SK-N-SH treated with all-trans-retinoic acid at 6 μM for 48 hours (cell line): ENCODE results near the gene PRR12.

Source experiments
- ATAC-seq: fragments of 200-7000 bp; cut with Tn5 transposase; 3 replicates; pipeline ENCODE4 v1.9.1; 2020; ENCODE audit warnings: mild to moderate bottlenecking, moderate library complexity
- ARNTL ChIP-seq: fragments of 450-650 bp; formaldehyde crosslinking; IDR thresholded peaks from 2 replicates; pipeline ENCODE4 v1.5.0; 2020; ENCODE audit warnings: low read depth, mild to moderate bottlenecking, moderate library complexity, borderline replicate concordance
- BACH2 ChIP-seq: fragments of 250-450 bp; sonication (Bioruptor Pico); IDR thresholded peaks from 2 replicates; pipeline ENCODE4 v1.9.0; 2021; ENCODE audit warnings: mild to moderate bottlenecking, borderline replicate concordance
- CSDC2 ChIP-seq: fragments of 250-450 bp; sonication (Bioruptor Pico); IDR thresholded peaks from 2 replicates; pipeline ENCODE4 v1.5.0; 2020; ENCODE audit warnings: mild to moderate bottlenecking, moderate library complexity
- ESRRG ChIP-seq: fragments of 250-450 bp; sonication (Bioruptor Pico); IDR thresholded peaks from 2 replicates; pipeline ENCODE4 v1.6.1; 2021; ENCODE audit warnings: mild to moderate bottlenecking
- ISL1 ChIP-seq: fragments of 250-450 bp; sonication (Bioruptor Pico); IDR thresholded peaks from 2 replicates; pipeline ENCODE4 v2.1.2; 2022; ENCODE audit warnings: mild to moderate bottlenecking, moderate library complexity
- OSR1 ChIP-seq: fragments of 250-450 bp; sonication (Bioruptor Pico); IDR thresholded peaks from 2 replicates; pipeline ENCODE4 v1.8.0; 2022; ENCODE audit warnings: moderate library complexity, mild to moderate bottlenecking, inconsistent platforms
- PPARA ChIP-seq: fragments of 250-450 bp; sonication (Bioruptor Pico); IDR thresholded peaks from 2 replicates; pipeline ENCODE4 v1.5.0; 2020; ENCODE audit warnings: mild to moderate bottlenecking, borderline replicate concordance
- RARB ChIP-seq: fragments of 250-450 bp; sonication (Bioruptor Pico); IDR thresholded peaks from 2 replicates; pipeline ENCODE4 v1.8.0; 2021; ENCODE audit warnings: mild to moderate bottlenecking, moderate library complexity
- TCF4 ChIP-seq: fragments of 250-450 bp; sonication (Bioruptor Pico); IDR thresholded peaks from 2 replicates; pipeline ENCODE4 v1.8.0; 2021; ENCODE audit warnings: mild to moderate bottlenecking, moderate library complexity, borderline replicate concordance
- TOX ChIP-seq: fragments of 250-450 bp; sonication (Bioruptor Pico); IDR thresholded peaks from 2 replicates; pipeline ENCODE4 v1.8.0; 2021; ENCODE audit warnings: mild to moderate bottlenecking, moderate library complexity, borderline replicate concordance
- ZC3H10 ChIP-seq: fragments of 250-450 bp; sonication (Bioruptor Pico); IDR thresholded peaks from 2 replicates; pipeline ENCODE4 v1.5.1; 2021; ENCODE audit warnings: mild to moderate bottlenecking, moderate library complexity
- ZFP3 ChIP-seq: fragments of 250-450 bp; sonication (Bioruptor Pico); IDR thresholded peaks from 2 replicates; pipeline ENCODE4 v1.5.0; 2020; ENCODE audit warnings: mild to moderate bottlenecking, moderate library complexity
- ZFP30 ChIP-seq: fragments of 450-650 bp; formaldehyde crosslinking; IDR thresholded peaks from 2 replicates; pipeline ENCODE4 v1.5.0; 2022; ENCODE audit warnings: mild to moderate bottlenecking, moderate library complexity
- ZNF565 ChIP-seq: fragments of 450-650 bp; formaldehyde crosslinking; conservative IDR thresholded peaks from 2 replicates; pipeline ENCODE4 v1.5.0; 2020; ENCODE audit warnings: low read depth, mild to moderate bottlenecking, moderate library complexity
- ZNF70 ChIP-seq: fragments of 450-650 bp; formaldehyde crosslinking; IDR thresholded peaks from 2 replicates; pipeline ENCODE4 v1.5.0; 2020; ENCODE audit warnings: mild to moderate bottlenecking, moderate library complexity
- ZNF8 ChIP-seq: fragments of 450-650 bp; formaldehyde crosslinking; IDR thresholded peaks from 2 replicates; pipeline ENCODE4 v1.5.0; 2020; ENCODE audit warnings: mild to moderate bottlenecking, moderate library complexity
- TF ChIP-seq, protein P1 (sequence below): fragments of 250-450 bp; sonication (Bioruptor Pico); IDR thresholded peaks from 2 replicates; pipeline ENCODE4 v1.8.0; 2021; ENCODE audit warnings: low read depth, mild to moderate bottlenecking, moderate library complexity, borderline replicate concordance
- TF ChIP-seq, protein P2 (sequence below): fragments of 250-450 bp; sonication (Bioruptor Pico); IDR thresholded peaks from 2 replicates; pipeline ENCODE4 v1.5.0; 2020; ENCODE audit warnings: mild to moderate bottlenecking, moderate library complexity
- TF ChIP-seq, protein P3 (sequence below): fragments of 250-450 bp; sonication (Bioruptor Pico); IDR thresholded peaks from 2 replicates; pipeline ENCODE4 v1.5.1; 2020; ENCODE audit warnings: low read depth, mild to moderate bottlenecking, moderate library complexity
- TF ChIP-seq, protein P4 (sequence below): fragments of 250-450 bp; sonication (Bioruptor Pico); IDR thresholded peaks from 2 replicates; pipeline ENCODE4 v1.8.0; 2020; ENCODE audit warnings: mild to moderate bottlenecking, moderate library complexity, borderline replicate concordance

Gene PRR12

DNA sequence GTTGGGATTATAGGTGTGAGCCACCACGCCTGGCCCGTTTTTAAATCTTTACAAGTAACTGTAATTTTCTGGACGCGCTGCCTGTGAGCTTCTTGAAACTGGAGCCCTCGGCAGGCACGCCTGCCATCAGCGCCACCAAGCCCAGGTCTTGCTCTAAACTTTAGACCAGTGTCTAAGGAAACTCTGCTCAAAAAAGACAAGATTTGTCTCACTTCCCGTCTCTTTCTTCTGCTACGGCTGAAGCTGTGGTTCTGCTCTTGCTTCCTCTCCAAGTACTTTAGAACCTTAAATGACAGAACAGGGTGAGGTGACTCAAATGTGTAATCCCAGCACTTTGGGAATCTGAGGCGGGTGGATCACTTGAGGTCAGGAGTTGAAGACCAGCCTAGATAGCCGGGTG, 38.2 kb upstream of the PRR12 start:
- no peak for ATAC-seq
- no peak for TF ChIP-seq CSDC2 (CRISPR knock-in tag)
- no peak for TF ChIP-seq ZC3H10 (CRISPR knock-in tag)
- TF ChIP-seq ZFP30 (CRISPR knock-in tag) = no peak
- no peak for TF ChIP-seq ZNF565 (CRISPR knock-in tag)
- TF ChIP-seq ZNF70 (CRISPR knock-in tag) = no peak
- no peak for TF ChIP-seq OSR1 (CRISPR knock-in tag)
- no peak for TF ChIP-seq BACH2 (CRISPR knock-in tag)
- no peak for TF ChIP-seq ZNF8 (CRISPR knock-in tag)
- TF ChIP-seq ISL1 (CRISPR knock-in tag) = no peak
- TF ChIP-seq, protein P1, sequence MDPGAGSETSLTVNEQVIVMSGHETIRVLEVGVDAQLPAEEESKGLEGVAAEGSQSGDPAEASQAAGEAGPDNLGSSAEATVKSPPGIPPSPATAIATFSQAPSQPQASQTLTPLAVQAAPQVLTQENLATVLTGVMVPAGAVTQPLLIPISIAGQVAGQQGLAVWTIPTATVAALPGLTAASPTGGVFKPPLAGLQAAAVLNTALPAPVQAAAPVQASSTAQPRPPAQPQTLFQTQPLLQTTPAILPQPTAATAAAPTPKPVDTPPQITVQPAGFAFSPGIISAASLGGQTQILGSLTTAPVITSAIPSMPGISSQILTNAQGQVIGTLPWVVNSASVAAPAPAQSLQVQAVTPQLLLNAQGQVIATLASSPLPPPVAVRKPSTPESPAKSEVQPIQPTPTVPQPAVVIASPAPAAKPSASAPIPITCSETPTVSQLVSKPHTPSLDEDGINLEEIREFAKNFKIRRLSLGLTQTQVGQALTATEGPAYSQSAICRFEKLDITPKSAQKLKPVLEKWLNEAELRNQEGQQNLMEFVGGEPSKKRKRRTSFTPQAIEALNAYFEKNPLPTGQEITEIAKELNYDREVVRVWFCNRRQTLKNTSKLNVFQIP (CRISPR knock-in tag) = no peak
- no peak for TF ChIP-seq TCF4

DNA sequence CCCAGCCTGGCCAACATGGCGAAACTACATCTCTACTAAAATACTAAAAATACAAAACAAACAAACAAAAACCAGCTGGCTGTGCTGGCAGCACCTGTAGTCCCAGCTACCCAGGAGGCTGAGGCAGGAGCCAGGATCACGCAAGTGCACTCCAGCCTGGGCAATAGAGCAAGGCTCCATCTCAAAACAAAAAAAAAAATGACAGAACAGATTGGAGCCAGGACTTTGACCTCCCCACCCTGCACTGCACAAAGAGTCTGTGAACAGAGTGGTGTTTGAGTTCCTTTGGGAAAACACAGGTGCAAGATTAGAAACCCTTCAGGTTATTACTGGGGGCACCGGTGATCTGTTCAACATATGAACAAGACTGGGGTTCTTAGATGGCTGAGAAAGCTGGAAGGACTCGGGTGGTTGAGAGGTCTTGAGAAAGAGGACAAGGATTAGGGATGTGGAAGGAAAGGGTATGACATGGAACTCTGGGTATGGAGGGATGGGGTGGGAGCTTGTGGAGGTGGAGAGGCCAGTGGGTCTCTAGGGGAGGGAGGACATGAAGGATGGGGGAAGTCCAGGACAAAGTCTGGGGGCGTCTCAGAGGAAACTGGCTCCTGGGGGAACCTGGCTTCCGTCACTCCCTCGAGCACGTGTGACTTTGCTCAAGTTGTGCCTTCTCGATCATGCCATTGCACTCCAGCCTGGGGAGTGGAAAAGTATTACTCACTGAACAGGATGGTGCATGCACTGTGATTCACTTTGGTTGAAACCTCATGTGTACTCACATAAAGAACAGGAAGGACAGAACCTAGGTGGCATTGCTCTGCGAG, 37.3 kb upstream of the PRR12 start:
- no peak for TF ChIP-seq TCF4
- TF ChIP-seq, all 23 proteins: peak for 0
- no peak for ATAC-seq

DNA sequence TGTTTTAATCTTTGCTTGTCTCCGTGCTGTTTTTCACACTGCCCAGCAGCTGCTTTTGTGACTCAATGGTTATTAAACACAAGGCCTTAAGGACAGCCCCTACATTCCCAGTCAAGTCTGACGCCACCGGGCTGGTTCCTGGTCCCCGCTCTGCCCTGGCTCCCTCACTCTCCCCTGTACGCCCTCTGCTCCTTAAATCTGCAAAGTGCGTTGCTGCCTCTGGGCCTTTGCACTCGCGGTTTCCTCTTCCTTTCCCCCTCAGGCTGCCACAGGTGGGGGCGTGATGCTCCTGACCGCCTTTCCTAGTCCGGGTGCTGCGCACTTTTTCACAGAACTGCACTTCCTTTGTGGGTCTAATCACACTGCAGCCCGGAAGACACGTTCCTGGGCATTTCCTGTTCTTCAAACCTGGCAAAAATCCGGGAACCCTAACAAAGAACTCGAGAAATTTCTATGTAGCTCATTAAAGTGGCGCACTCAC, 36.2 kb upstream of the PRR12 start:
- no peak for ATAC-seq

More for the DNA sequence above, 36.2 kb upstream of the PRR12 start:
- TF ChIP-seq ZNF565 (CRISPR knock-in tag) (no peak), ZFP3 (CRISPR knock-in tag) (no peak), ARNTL (CRISPR knock-in tag) (no peak), ESRRG (CRISPR knock-in tag) (no peak), CSDC2 (CRISPR knock-in tag) (no peak), BACH2 (CRISPR knock-in tag) (no peak), TCF4 (no peak), TOX (no peak), ZNF70 (CRISPR knock-in tag) (no peak), ZC3H10 (CRISPR knock-in tag) (no peak), RARB (CRISPR knock-in tag) (no peak), PPARA (CRISPR knock-in tag) (no peak)
- TF ChIP-seq, protein P2, sequence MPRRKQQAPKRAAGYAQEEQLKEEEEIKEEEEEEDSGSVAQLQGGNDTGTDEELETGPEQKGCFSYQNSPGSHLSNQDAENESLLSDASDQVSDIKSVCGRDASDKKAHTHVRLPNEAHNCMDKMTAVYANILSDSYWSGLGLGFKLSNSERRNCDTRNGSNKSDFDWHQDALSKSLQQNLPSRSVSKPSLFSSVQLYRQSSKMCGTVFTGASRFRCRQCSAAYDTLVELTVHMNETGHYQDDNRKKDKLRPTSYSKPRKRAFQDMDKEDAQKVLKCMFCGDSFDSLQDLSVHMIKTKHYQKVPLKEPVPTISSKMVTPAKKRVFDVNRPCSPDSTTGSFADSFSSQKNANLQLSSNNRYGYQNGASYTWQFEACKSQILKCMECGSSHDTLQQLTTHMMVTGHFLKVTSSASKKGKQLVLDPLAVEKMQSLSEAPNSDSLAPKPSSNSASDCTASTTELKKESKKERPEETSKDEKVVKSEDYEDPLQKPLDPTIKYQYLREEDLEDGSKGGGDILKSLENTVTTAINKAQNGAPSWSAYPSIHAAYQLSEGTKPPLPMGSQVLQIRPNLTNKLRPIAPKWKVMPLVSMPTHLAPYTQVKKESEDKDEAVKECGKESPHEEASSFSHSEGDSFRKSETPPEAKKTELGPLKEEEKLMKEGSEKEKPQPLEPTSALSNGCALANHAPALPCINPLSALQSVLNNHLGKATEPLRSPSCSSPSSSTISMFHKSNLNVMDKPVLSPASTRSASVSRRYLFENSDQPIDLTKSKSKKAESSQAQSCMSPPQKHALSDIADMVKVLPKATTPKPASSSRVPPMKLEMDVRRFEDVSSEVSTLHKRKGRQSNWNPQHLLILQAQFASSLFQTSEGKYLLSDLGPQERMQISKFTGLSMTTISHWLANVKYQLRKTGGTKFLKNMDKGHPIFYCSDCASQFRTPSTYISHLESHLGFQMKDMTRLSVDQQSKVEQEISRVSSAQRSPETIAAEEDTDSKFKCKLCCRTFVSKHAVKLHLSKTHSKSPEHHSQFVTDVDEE = no peak
- TF ChIP-seq, protein P1 (CRISPR knock-in tag) = no peak
- TF ChIP-seq, protein P3, sequence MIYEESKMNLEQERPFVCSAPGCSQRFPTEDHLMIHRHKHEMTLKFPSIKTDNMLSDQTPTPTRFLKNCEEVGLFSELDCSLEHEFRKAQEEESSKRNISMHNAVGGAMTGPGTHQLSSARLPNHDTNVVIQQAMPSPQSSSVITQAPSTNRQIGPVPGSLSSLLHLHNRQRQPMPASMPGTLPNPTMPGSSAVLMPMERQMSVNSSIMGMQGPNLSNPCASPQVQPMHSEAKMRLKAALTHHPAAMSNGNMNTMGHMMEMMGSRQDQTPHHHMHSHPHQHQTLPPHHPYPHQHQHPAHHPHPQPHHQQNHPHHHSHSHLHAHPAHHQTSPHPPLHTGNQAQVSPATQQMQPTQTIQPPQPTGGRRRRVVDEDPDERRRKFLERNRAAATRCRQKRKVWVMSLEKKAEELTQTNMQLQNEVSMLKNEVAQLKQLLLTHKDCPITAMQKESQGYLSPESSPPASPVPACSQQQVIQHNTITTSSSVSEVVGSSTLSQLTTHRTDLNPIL (CRISPR knock-in tag) = no peak
- TF ChIP-seq, protein P4, sequence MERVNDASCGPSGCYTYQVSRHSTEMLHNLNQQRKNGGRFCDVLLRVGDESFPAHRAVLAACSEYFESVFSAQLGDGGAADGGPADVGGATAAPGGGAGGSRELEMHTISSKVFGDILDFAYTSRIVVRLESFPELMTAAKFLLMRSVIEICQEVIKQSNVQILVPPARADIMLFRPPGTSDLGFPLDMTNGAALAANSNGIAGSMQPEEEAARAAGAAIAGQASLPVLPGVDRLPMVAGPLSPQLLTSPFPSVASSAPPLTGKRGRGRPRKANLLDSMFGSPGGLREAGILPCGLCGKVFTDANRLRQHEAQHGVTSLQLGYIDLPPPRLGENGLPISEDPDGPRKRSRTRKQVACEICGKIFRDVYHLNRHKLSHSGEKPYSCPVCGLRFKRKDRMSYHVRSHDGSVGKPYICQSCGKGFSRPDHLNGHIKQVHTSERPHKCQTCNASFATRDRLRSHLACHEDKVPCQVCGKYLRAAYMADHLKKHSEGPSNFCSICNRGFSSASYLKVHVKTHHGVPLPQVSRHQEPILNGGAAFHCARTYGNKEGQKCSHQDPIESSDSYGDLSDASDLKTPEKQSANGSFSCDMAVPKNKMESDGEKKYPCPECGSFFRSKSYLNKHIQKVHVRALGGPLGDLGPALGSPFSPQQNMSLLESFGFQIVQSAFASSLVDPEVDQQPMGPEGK (CRISPR knock-in tag) = no peak
